ENCODE measurements around the gene SRGAP1. TPM values are rescaled to one million over a fixed set of nuclear protein-coding genes. Genes with fewer than 3 reads are reported as not detected.

SRGAP1 gene
- total and polyA plus RNA-seq, 4 donors = 1.8 to 12.4 (median 6.2) TPM

GRCh38 chr12:64145226-64145625, 300.7 kb downstream of the SRGAP1 start:
- DNase-seq (no peak), ATAC-seq (ENCODE audit: insufficient read depth, low FRiP score) (no peak)
- no peaks in the 10 kb centered on the region for H3K9me3 ChIP-seq (ENCODE audit: control insufficient read depth in 4 of 4, insufficient read depth in 3 of 4, low read length in 3 of 4)
- H3K27ac ChIP-seq (ENCODE audit: low read depth in 1 of 2, low read length in 1 of 2) = no peak overlapping the region
- peaks cover 3 to 16% (median 8%) of the 10 kb centered on the region in 4 donors for H3K36me3 ChIP-seq (ENCODE audit: control insufficient read depth in 4 of 4, insufficient read depth in 4 of 4, low read length in 4 of 4)
- WGBS, 2 donors = 91 to 95% methylated on average over 5 of the region's 5 CpGs
- H3K4me3 ChIP-seq = no peak overlapping the region
- H3K9ac ChIP-seq (ENCODE audit: insufficient read depth in 1 of 2, low read length in 2 of 2) = no peak overlapping the region
- no peak for TF ChIP-seq CTCF (IDR thresholded peaks at IDR 0.05; ENCODE audit: control extremely low read depth, extremely low read depth)
- H3K4me1 ChIP-seq (ENCODE audit: control insufficient read depth in 5 of 5, insufficient read depth in 5 of 5, low read length in 5 of 5) = no peaks in the 10 kb centered on the region
- H3K27me3 ChIP-seq (ENCODE audit: control insufficient read depth in 3 of 3, insufficient read depth in 3 of 3, low read length in 2 of 3) = no peaks in the 10 kb centered on the region

GRCh38 chr12:64147011-64147631, 302.6 kb downstream of the SRGAP1 start:
- Histone ChIP-seq H3K9ac (ENCODE audit: insufficient read depth in 1 of 2, low read length in 2 of 2) (no peak overlapping the region), H3K4me3 (no peak overlapping the region), H3K4me1 (ENCODE audit: control insufficient read depth in 5 of 5, insufficient read depth in 5 of 5, low read length in 5 of 5) (no peaks in the 10 kb centered on the region), H3K27ac (ENCODE audit: low read depth in 1 of 2, low read length in 1 of 2) (no peak overlapping the region), H3K9me3 (ENCODE audit: control insufficient read depth in 4 of 4, insufficient read depth in 3 of 4, low read length in 3 of 4) (no peaks in the 10 kb centered on the region), H3K36me3 (ENCODE audit: control insufficient read depth in 4 of 4, insufficient read depth in 4 of 4, low read length in 4 of 4) (peaks cover 3 to 16% (median 7%) of the 10 kb centered on the region in 4 donors), H3K27me3 (ENCODE audit: control insufficient read depth in 3 of 3, insufficient read depth in 3 of 3, low read length in 2 of 3) (no peaks in the 10 kb centered on the region)
- no peak for ATAC-seq (ENCODE audit: insufficient read depth, low FRiP score)
- no peak for TF ChIP-seq CTCF (IDR thresholded peaks at IDR 0.05; ENCODE audit: control extremely low read depth, extremely low read depth)
- 59 to 65% methylated on average over 21 of the region's 21 CpGs for WGBS, 2 donors
- no peak for DNase-seq

- TF ChIP-seq CTCF (IDR thresholded peaks at IDR 0.05; ENCODE audit: control extremely low read depth, extremely low read depth) = no peak
- no peak for ATAC-seq (ENCODE audit: insufficient read depth, low FRiP score)
- 89 to 93% methylated on average over 2 of the region's 2 CpGs for WGBS, 2 donors
Measured at GRCh38 chr12:64147875-64148274, 303.4 kb downstream of the SRGAP1 start.

GRCh38 chr12:64154677-64155076, 310.2 kb downstream of the SRGAP1 start:
- Histone ChIP-seq H3K9me3 (ENCODE audit: control insufficient read depth in 4 of 4, insufficient read depth in 3 of 4, low read length in 3 of 4) (no peaks in the 10 kb centered on the region), H3K36me3 (ENCODE audit: control insufficient read depth in 4 of 4, insufficient read depth in 4 of 4, low read length in 4 of 4) (no peaks in the 10 kb centered on the region), H3K27me3 (ENCODE audit: control insufficient read depth in 3 of 3, insufficient read depth in 3 of 3, low read length in 2 of 3) (no peaks in the 10 kb centered on the region), H3K27ac (ENCODE audit: low read depth in 1 of 2, low read length in 1 of 2) (no peak overlapping the region), H3K9ac (ENCODE audit: insufficient read depth in 1 of 2, low read length in 2 of 2) (no peak overlapping the region), H3K4me3 (no peak overlapping the region), H3K4me1 (ENCODE audit: control insufficient read depth in 5 of 5, insufficient read depth in 5 of 5, low read length in 5 of 5) (no peaks in the 10 kb centered on the region)
- ATAC-seq (ENCODE audit: insufficient read depth, low FRiP score) (no peak), DNase-seq (no peak)
- 86 to 97% methylated on average over 2 of the region's 2 CpGs for WGBS, 2 donors
- TF ChIP-seq CTCF (IDR thresholded peaks at IDR 0.05; ENCODE audit: control extremely low read depth, extremely low read depth) = no peak

More at GRCh38 chr12:64147875-64148274, 303.4 kb downstream of the SRGAP1 start:
- Histone ChIP-seq H3K9me3 (ENCODE audit: control insufficient read depth in 4 of 4, insufficient read depth in 3 of 4, low read length in 3 of 4) (no peaks in the 10 kb centered on the region), H3K4me3 (no peak overlapping the region), H3K36me3 (ENCODE audit: control insufficient read depth in 4 of 4, insufficient read depth in 4 of 4, low read length in 4 of 4) (peaks cover 2 to 9% (median 3%) of the 10 kb centered on the region in 4 donors), H3K9ac (ENCODE audit: insufficient read depth in 1 of 2, low read length in 2 of 2) (no peak overlapping the region), H3K4me1 (ENCODE audit: control insufficient read depth in 5 of 5, insufficient read depth in 5 of 5, low read length in 5 of 5) (no peaks in the 10 kb centered on the region), H3K27ac (ENCODE audit: low read depth in 1 of 2, low read length in 1 of 2) (no peak overlapping the region), H3K27me3 (ENCODE audit: control insufficient read depth in 3 of 3, insufficient read depth in 3 of 3, low read length in 2 of 3) (no peaks in the 10 kb centered on the region)
- no peak for DNase-seq

All from lung (tissue), 12 donors.